ENCODE results near the gene CCN2.
A peak's percentile ranks its signal among the peaks of the same experiment; 100 is the strongest.

CCN2 gene

GRCh38 chr6:131963063-131963462, 11.9 kb upstream of the CCN2 start:
- no peak for DNase-seq

- no peak for DNase-seq
Observed at GRCh38 chr6:131960371-131961133, 9.4 kb upstream of the CCN2 start.

GRCh38 chr6:131958542-131959470, 7.6 kb upstream of the CCN2 start:
- DNase-seq, result peak in 1 of 2 experiments; percentile 62

- DNase-seq, result no peak
Observed at GRCh38 chr6:131958095-131958494, 6.9 kb upstream of the CCN2 start.

GRCh38 chr6:131955876-131956275, 4.7 kb upstream of the CCN2 start:
- DNase-seq, result no peak

- DNase-seq, result no peak
Observed at GRCh38 chr6:131955192-131955591, 4.0 kb upstream of the CCN2 start.

GRCh38 chr6:131954775-131955107, 3.6 kb upstream of the CCN2 start:
- no peak for DNase-seq

- no peak for DNase-seq
Observed at GRCh38 chr6:131954059-131954774, 3.0 kb upstream of the CCN2 start.

- no peak for DNase-seq
Observed at GRCh38 chr6:131952886-131953509, 1.8 kb upstream of the CCN2 start.

GRCh38 chr6:131951576-131952230, 531 bp upstream of the CCN2 start:
- DNase-seq, result no peak

- DNase-seq, result peak in 1 of 2 experiments; percentile 54
Observed at GRCh38 chr6:131949909-131950766, 1.0 kb downstream of the CCN2 start.

- no peak for DNase-seq
Observed at GRCh38 chr6:131949620-131949908, 1.6 kb downstream of the CCN2 start.

GRCh38 chr6:131948692-131949619, 2.2 kb downstream of the CCN2 start:
- no peak for DNase-seq

- peak in 1 of 2 experiments; percentile 8 for DNase-seq
Observed at GRCh38 chr6:131947986-131948661, 3.0 kb downstream of the CCN2 start.

GRCh38 chr6:131946992-131947955, 3.9 kb downstream of the CCN2 start:
- no peak for DNase-seq

- no peak for DNase-seq
Observed at GRCh38 chr6:131946404-131946991, 4.7 kb downstream of the CCN2 start.

- DNase-seq, result no peak
Observed at GRCh38 chr6:131945971-131946370, 5.2 kb downstream of the CCN2 start.

Measured in NCI-H526 (cell line).